DND-41 (cell line): ENCODE data around the gene SHROOM3.

Experiments
- ATAC-seq: fragments of 200-7000 bp; cut with Tn5 transposase; 3 replicates; pipeline ENCODE4 v1.9.1; 2021; ENCODE audit warnings: low read depth; ENCODE audit not compliant: insufficient read depth
- DNase-seq: peaks from one replicate; pipeline ENCODE4 v3.0.0-alpha.2; 2020
- H2AFZ ChIP-seq: 2 replicates; pipeline ENCODE4 v1.6.0; 2012; ENCODE audit warnings: low read depth, low read length
- H3K27ac ChIP-seq: 2 replicates; pipeline ENCODE4 v1.5.1; 2012; ENCODE audit warnings: low read length, inconsistent platforms
- H3K27me3 ChIP-seq: fragments of 200-600 bp; sonication (generic); 2 replicates; pipeline ENCODE4 v1.6.0; 2012; ENCODE audit warnings: low read length, mild to moderate bottlenecking, inconsistent platforms; ENCODE audit not compliant: insufficient read depth, poor library complexity
- H3K36me3 ChIP-seq: 2 replicates; pipeline ENCODE4 v1.5.1; 2012; ENCODE audit warnings: low read length, inconsistent platforms; ENCODE audit not compliant: insufficient read depth
- H3K4me1 ChIP-seq: 2 replicates; pipeline ENCODE4 v1.5.1; 2012; ENCODE audit warnings: mild to moderate bottlenecking, low read length; ENCODE audit not compliant: insufficient read depth
- H3K4me2 ChIP-seq: 2 replicates; pipeline ENCODE4 v1.6.0; 2012; ENCODE audit warnings: mild to moderate bottlenecking, moderate library complexity, low read length, inconsistent platforms; ENCODE audit not compliant: insufficient read depth
- H3K4me3 ChIP-seq, 2 experiments: fragments of 200-600 bp in 1 of 2; shearing (Covaris generic) in 1 of 2; 2 replicates each; pipeline ENCODE4 v1.5.1; 2012 to 2016; ENCODE audit warnings: inconsistent platforms in 2 of 2, low read length in 2 of 2, mild to moderate bottlenecking in 2 of 2, low read depth in 1 of 2, moderate library complexity in 1 of 2
- H3K79me2 ChIP-seq: 2 replicates; pipeline ENCODE4 v1.6.0; 2012; ENCODE audit warnings: low read length, inconsistent platforms; ENCODE audit not compliant: insufficient read depth
- H3K9ac ChIP-seq: 2 replicates; pipeline ENCODE4 v1.6.0; 2012; ENCODE audit warnings: low read depth, mild to moderate bottlenecking, inconsistent platforms, low read length, moderate library complexity
- H3K9me3 ChIP-seq: 2 replicates; pipeline ENCODE4 v1.5.1; 2012; ENCODE audit warnings: low read length, moderate library complexity, mild to moderate bottlenecking, inconsistent platforms; ENCODE audit not compliant: insufficient read depth, severe bottlenecking
- H4K20me1 ChIP-seq: 2 replicates; pipeline ENCODE4 v1.6.0; 2012; ENCODE audit warnings: low read length; ENCODE audit not compliant: insufficient read depth
- EZH2 ChIP-seq: IDR thresholded peaks from 3 replicates; pipeline ENCODE4 v1.6.1; 2012; ENCODE audit warnings: borderline replicate concordance, low read depth, mild to moderate bottlenecking, moderate library complexity, low read length, inconsistent platforms; ENCODE audit not compliant: severe bottlenecking
- TF ChIP-seq, protein P1 (sequence below): IDR thresholded peaks from 2 replicates; pipeline ENCODE4 v1.5.1; 2012; ENCODE audit warnings: borderline replicate concordance, low read length, moderate library complexity, mild to moderate bottlenecking; ENCODE audit not compliant: poor library complexity, severe bottlenecking; ENCODE audit errors: extremely low read depth

Gene SHROOM3

DNA sequence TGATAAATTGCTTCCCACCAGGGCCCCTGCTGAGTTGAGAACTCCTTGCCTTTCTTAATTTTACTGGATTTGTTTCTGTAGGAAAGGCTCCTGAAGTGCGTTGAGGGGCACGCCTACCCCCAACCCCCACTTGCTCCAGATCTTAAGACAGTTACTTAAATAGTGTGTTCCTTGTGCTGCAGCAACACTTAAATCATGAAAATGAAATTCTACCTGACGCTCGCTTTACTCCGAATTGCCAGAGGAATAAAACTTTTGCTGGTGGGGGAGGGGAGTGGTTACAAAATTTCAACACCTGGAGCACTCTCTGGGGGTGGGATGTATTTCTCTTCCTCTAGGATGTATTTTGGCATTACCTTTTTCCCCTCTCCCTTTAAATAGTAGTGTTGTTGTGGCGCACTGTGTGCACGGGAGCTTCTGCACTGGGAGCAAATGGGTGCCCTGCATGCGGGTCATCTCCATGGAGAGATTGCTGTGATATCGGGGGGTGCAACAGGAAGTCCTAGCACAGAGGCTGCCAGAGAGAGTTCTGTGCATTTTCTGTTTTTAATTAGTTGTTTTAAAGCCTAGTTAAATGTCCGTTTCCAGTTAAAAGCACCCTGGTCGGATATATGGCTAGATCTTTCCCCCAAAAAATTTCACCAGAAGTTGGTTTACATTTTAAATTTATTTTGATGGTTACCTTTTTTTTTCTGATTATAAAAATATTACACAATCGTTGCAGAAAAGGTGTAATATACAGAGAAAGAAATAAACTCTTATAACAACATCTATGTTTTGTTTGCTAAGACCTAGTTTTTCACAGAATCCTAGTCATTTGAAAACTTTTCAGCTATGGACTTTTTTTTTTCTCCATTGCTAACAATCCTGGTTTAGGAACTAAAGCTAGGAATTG lies 255.2 kb downstream of the SHROOM3 start:
- no peak overlapping the region for H3K4me2 ChIP-seq
- H4K20me1 ChIP-seq: no peaks in the 10 kb centered on the region
- no peak overlapping the region for H3K27ac ChIP-seq
- peaks cover 5% of the 10 kb centered on the region for H3K9me3 ChIP-seq
- H3K4me1 ChIP-seq: no peaks in the 10 kb centered on the region
- H3K9ac ChIP-seq: no peak overlapping the region
- H3K27me3 ChIP-seq: no peaks in the 10 kb centered on the region
- ATAC-seq: no peak
- DNase-seq: no peak
- TF ChIP-seq, protein P1, sequence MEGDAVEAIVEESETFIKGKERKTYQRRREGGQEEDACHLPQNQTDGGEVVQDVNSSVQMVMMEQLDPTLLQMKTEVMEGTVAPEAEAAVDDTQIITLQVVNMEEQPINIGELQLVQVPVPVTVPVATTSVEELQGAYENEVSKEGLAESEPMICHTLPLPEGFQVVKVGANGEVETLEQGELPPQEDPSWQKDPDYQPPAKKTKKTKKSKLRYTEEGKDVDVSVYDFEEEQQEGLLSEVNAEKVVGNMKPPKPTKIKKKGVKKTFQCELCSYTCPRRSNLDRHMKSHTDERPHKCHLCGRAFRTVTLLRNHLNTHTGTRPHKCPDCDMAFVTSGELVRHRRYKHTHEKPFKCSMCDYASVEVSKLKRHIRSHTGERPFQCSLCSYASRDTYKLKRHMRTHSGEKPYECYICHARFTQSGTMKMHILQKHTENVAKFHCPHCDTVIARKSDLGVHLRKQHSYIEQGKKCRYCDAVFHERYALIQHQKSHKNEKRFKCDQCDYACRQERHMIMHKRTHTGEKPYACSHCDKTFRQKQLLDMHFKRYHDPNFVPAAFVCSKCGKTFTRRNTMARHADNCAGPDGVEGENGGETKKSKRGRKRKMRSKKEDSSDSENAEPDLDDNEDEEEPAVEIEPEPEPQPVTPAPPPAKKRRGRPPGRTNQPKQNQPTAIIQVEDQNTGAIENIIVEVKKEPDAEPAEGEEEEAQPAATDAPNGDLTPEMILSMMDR: no peak
- TF ChIP-seq EZH2: no peak
- H3K79me2 ChIP-seq: no peaks in the 10 kb centered on the region
- no peak overlapping the region for H3K4me3 ChIP-seq
- H3K36me3 ChIP-seq: no peaks in the 10 kb centered on the region
- H2AFZ ChIP-seq: no peak overlapping the region

DNA sequence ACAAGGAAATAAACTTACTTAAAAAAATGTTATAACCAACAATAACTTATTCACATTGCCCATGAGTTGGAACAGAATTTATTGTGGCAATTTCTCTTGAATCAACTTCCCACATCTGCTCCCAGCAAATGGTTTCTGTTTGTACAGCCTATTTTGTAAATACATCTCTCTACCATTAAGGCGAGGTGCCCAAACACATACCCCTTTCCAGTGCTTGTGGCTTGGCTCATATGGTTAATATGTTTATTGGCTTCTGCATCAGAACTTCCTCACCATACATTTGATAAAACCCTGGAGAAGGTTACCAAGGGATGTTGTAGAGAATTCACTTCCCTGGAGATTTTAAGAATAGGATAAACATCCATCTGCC lies 255.9 kb downstream of the SHROOM3 start:
- Histone ChIP-seq H3K27me3 (no peaks in the 10 kb centered on the region), H3K4me1 (no peaks in the 10 kb centered on the region), H3K4me2 (no peak overlapping the region), H3K9ac (no peak overlapping the region), H3K4me3 (no peak overlapping the region), H3K79me2 (no peaks in the 10 kb centered on the region), H4K20me1 (no peaks in the 10 kb centered on the region), H2AFZ (no peak overlapping the region), H3K27ac (no peak overlapping the region), H3K36me3 (no peaks in the 10 kb centered on the region), H3K9me3 (peaks cover 5% of the 10 kb centered on the region)
- no peak for TF ChIP-seq EZH2
- TF ChIP-seq, protein P1: no peak
- ATAC-seq: no peak
- DNase-seq: no peak

DNA sequence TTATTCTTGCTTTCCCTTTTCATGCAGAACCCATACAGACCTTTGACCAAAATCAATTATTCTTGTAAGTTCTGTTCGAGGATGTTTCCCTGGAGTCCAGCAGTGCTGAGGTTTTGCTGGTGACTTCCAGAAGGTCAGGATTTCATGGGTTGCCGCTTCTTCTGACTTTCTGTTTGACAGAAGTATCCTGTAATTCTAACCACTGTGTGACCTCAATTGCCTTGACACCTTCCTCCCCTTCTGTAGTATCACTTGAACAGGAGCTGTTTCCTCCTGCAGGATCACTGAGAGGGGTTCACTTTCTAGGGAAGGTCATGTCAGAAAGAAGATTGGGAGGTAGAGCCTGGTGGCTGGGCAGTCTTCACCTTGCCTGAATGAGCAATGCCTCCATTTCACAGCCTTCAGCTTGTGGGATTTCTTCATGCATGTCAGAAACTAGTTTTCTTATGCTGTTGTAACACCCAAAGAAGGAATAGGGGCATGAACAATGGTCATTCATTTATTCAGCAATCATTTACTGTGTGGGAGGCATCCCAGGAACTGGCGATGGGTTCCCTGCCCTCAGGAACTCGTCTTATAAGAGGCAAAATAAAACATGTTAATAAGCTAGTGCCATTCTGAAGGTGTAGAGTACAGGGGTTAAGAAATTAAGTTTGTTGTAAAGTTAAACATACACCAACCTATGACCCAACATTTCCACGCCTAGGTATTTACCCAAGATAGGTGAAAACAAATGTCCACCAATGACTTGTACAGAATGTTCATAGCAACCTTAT lies 257.0 kb downstream of the SHROOM3 start:
- Histone ChIP-seq H3K9me3 (peaks cover 5% of the 10 kb centered on the region), H3K27me3 (no peaks in the 10 kb centered on the region), H3K4me3 (no peak overlapping the region), H3K79me2 (no peaks in the 10 kb centered on the region), H4K20me1 (no peaks in the 10 kb centered on the region), H3K9ac (no peak overlapping the region), H3K4me1 (no peaks in the 10 kb centered on the region), H2AFZ (no peak overlapping the region), H3K36me3 (no peaks in the 10 kb centered on the region), H3K4me2 (no peak overlapping the region), H3K27ac (no peak overlapping the region)
- TF ChIP-seq, protein P1: no peak
- TF ChIP-seq EZH2: no peak
- ATAC-seq (no peak), DNase-seq (no peak)
